ENCODE measurements around the gene DEFB128.

GRCh38 chr20:187733-188132, 1.8 kb downstream of the DEFB128 start:
- TF ChIP-seq CTCF (IDR thresholded peaks at IDR 0.05), result no peak
- no peak for TF ChIP-seq POLR2A (IDR thresholded peaks at IDR 0.05)
